Measurements from ENCODE around the gene PRR5L. TPM values are rescaled to one million over a fixed set of nuclear protein-coding genes. Genes with fewer than 3 reads are reported as not detected.

The PRR5L gene
- total and polyA plus RNA-seq, 9 of the 15 experiments (the other 6 are each of a cell fraction or from before 2014, with no cell fraction given): 0.11 to 0.60 (median 0.36) TPM; not detected in 2

DNA sequence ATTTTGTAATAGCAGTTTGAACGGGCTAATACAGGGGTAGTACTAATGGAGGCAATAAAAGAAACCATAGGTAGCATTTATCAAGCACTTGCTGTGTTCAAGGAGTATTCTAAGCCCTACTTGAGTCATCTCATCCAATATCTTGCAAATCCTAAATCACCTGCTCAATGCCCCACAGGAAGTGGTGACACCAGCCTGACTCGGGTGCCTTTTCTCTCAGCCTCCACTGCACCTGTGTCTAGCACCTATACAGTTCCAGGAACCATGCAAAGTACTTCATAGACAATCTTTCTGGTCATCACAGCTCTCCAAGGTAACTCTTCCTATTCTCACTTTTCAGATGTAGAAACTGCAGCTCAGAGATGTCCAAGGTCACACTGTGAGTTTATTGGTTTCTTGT, 98.0 kb downstream of the PRR5L start:
- Histone ChIP-seq H3K27me3 (ENCODE audit: control insufficient read depth in 2 of 2, insufficient read depth in 2 of 2, low read length in 2 of 2) (no peaks in the 10 kb centered on the region), H3K4me3 (no peak overlapping the region), H2AFZ (ENCODE audit: low read depth, low read length) (no peak overlapping the region), H4K20me1 (replicated peaks; ENCODE audit: control insufficient read depth, insufficient read depth, low read length) (no peaks in the 10 kb centered on the region), H3K9me3 (replicated peaks; ENCODE audit: control insufficient read depth, insufficient read depth, low read depth, low read length) (no peaks in the 10 kb centered on the region), H3K9me1 (ENCODE audit: control insufficient read depth, insufficient read depth, low read length) (no peaks in the 10 kb centered on the region), H3K4me1 (replicated peaks in 1 of 2; ENCODE audit: control insufficient read depth in 2 of 2, insufficient read depth in 2 of 2, low read length in 2 of 2) (peaks cover 0 to 6% of the 10 kb centered on the region in 2 experiments; a peak in 3 of 5 replicates), H3K27ac (ENCODE audit: extremely low read depth, low read depth, low read length) (no peak overlapping the region), H3K36me3 (ENCODE audit: control insufficient read depth, insufficient read depth, low read length) (no peaks in the 10 kb centered on the region), H3K4me2 (ENCODE audit: insufficient read depth, low read length) (no peak overlapping the region), H3K79me2 (ENCODE audit: control insufficient read depth, insufficient read depth, low read length) (no peaks in the 10 kb centered on the region), H3K9ac (ENCODE audit: insufficient read depth in 1 of 2, low read depth in 2 of 2, low read length in 2 of 2) (no peak overlapping the region)
- ChIA-PET CTCF (ENCODE audit: low intra/inter-chr PET ratio) (no interaction called here), POLR2A (no interaction called here)
- ATAC-seq (no peak), FAIRE-seq (no peak), DNase-seq (ENCODE audit: extremely low read depth in 1 of 4, low spot score in 3 of 4) (no peak)
- 0% methylated on average over 2 of the region's 2 CpGs for WGBS (ENCODE audit: insufficient coverage, low coverage, missing lambda C conversion rate)
- BruUV-seq (replicated peaks): no TSS peak
- TF ChIP-seq ZBTB12 (CRISPR knock-in tag; IDR thresholded peaks at IDR 0.05): no peak
- no peak for TF ChIP-seq EGR1 (conservative IDR thresholded peaks at IDR 0.05)
- TF ChIP-seq EZH2 (IDR thresholded peaks at IDR 0.05; ENCODE audit: borderline replicate concordance, low read depth, low read length): no peak
- TF ChIP-seq POLR2AphosphoS5 (IDR thresholded peaks at IDR 0.05; ENCODE audit: control insufficient read depth, insufficient read depth, low read depth, low read length): no peak
- no peak for TF ChIP-seq SLC30A9 (CRISPR knock-in tag; IDR thresholded peaks at IDR 0.05)
- intact Hi-C loops (cut with micrococcal nuclease): no loop called here
- in situ Hi-C loops (cut with MboI): no loop called here

DNA sequence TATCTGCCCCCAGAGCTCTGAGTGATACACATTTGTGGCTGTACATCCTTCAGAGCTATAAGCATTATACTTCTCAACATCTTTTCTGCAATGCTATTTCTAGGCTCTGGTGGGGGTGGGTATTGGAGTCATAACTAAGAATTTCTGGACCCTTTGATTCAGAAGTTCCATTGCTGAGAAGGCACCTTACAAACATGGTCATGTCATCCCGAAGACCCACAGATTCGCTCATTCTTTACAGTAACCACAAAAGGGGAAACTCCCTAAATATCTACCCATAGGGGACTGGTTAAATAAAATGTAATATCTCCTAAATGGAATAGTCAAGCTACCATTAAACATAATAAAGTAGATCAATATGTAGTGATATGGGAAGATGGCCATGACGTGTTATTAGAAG, 98.8 kb downstream of the PRR5L start:
- in situ Hi-C loops (cut with MboI): no loop called here
- ATAC-seq: no peak
- BruUV-seq (replicated peaks): no TSS peak
- no peak for TF ChIP-seq ZC3H11A (IDR thresholded peaks at IDR 0.05; ENCODE audit: low read depth, low read length)
- TF ChIP-seq, protein P1, sequence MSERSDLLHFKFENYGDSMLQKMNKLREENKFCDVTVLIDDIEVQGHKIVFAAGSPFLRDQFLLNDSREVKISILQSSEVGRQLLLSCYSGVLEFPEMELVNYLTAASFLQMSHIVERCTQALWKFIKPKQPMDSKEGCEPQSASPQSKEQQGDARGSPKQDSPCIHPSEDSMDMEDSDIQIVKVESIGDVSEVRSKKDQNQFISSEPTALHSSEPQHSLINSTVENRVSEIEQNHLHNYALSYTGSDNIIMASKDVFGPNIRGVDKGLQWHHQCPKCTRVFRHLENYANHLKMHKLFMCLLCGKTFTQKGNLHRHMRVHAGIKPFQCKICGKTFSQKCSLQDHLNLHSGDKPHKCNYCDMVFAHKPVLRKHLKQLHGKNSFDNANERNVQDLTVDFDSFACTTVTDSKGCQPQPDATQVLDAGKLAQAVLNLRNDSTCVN (CRISPR knock-in tag; IDR thresholded peaks at IDR 0.05): no peak
- TF ChIP-seq, protein P2, sequence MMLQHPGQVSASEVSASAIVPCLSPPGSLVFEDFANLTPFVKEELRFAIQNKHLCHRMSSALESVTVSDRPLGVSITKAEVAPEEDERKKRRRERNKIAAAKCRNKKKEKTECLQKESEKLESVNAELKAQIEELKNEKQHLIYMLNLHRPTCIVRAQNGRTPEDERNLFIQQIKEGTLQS (IDR thresholded peaks at IDR 0.05): no peak
- TF ChIP-seq, protein P2 (CRISPR knock-in tag; conservative IDR thresholded peaks at IDR 0.05): no peak
- no peak for TF ChIP-seq SRSF3 (IDR thresholded peaks at IDR 0.05; ENCODE audit: insufficient read depth, low read length)
- TF ChIP-seq RNF2 (IDR thresholded peaks at IDR 0.05): no peak
- no peak for TF ChIP-seq KLF16 (IDR thresholded peaks at IDR 0.05)
- TF ChIP-seq ZFPM2 (CRISPR knock-in tag; IDR thresholded peaks at IDR 0.05): no peak

More for the DNA sequence above, 98.8 kb downstream of the PRR5L start:
- no peaks in the 10 kb centered on the region for H3K36me3 ChIP-seq (ENCODE audit: control insufficient read depth, insufficient read depth, low read length)
- intact Hi-C loops (cut with micrococcal nuclease): no loop called here
- ChIA-PET CTCF (ENCODE audit: low intra/inter-chr PET ratio) (no interaction called here), POLR2A (no interaction called here)
- H3K9me3 ChIP-seq (replicated peaks; ENCODE audit: control insufficient read depth, insufficient read depth, low read depth, low read length): no peaks in the 10 kb centered on the region
- H3K4me3 ChIP-seq: no peak overlapping the region
- peaks cover 0 to 4% of the 10 kb centered on the region in 2 experiments; a peak in 3 of 5 replicates for H3K4me1 ChIP-seq (replicated peaks in 1 of 2; ENCODE audit: control insufficient read depth in 2 of 2, insufficient read depth in 2 of 2, low read length in 2 of 2)
- no peak overlapping the region for H2AFZ ChIP-seq (ENCODE audit: low read depth, low read length)
- H4K20me1 ChIP-seq (replicated peaks; ENCODE audit: control insufficient read depth, insufficient read depth, low read length): no peaks in the 10 kb centered on the region
- no peak for DNase-seq (ENCODE audit: extremely low read depth in 1 of 4, low spot score in 3 of 4)
- no peak overlapping the region for H3K9ac ChIP-seq (ENCODE audit: insufficient read depth in 1 of 2, low read depth in 2 of 2, low read length in 2 of 2)
- no peaks in the 10 kb centered on the region for H3K27me3 ChIP-seq (ENCODE audit: control insufficient read depth in 2 of 2, insufficient read depth in 2 of 2, low read length in 2 of 2)
- H3K79me2 ChIP-seq (ENCODE audit: control insufficient read depth, insufficient read depth, low read length): no peaks in the 10 kb centered on the region
- no peaks in the 10 kb centered on the region for H3K9me1 ChIP-seq (ENCODE audit: control insufficient read depth, insufficient read depth, low read length)
- 8% methylated on average over 3 of the region's 3 CpGs for WGBS (ENCODE audit: insufficient coverage, low coverage, missing lambda C conversion rate)
- H3K27ac ChIP-seq (ENCODE audit: extremely low read depth, low read depth, low read length): no peak overlapping the region
- no peak overlapping the region for H3K4me2 ChIP-seq (ENCODE audit: insufficient read depth, low read length)
- FAIRE-seq: no peak

Measured in K562 (cell line).